A549 (cell line): Measurements from ENCODE around the gene SLC25A15. TPM values are rescaled to one million over a fixed set of nuclear protein-coding genes. Genes with fewer than 3 reads are reported as not detected.

Experiments
- ATAC-seq, 2 experiments: fragments of 200-7000 bp in 1 of 2; fragments of >200 bp in 1 of 2; cut with Nextera tagmentation in 1 of 2; cut with Tn5 transposase in 1 of 2; 3 replicates each; pipeline versions ENCODE4 v1.8.0 to v1.9.1; 2018 to 2020; ENCODE audit warnings: mild to moderate bottlenecking in 1 of 2, moderate library complexity in 1 of 2
- CTCF ChIA-PET: fragments of 300-600 bp; sonication (Branson Sonifier 250); formaldehyde crosslinking; extraction: SDS; loops from one replicate; lab custom pipeline; 2021; ENCODE audit warnings: antibody characterized with exemption, inconsistent platforms; lab: Yijun Ruan, JAX
- POLR2A ChIA-PET: fragments of 350-600 bp; formaldehyde crosslinking; extraction: SDS; loops from one replicate; lab custom pipeline; 2021; ENCODE audit warnings: antibody characterized with exemption, inconsistent platforms; lab: Yijun Ruan, JAX
- DNase-seq, 2 experiments: peaks; one replicate each; pipeline versions ENCODE4 v3.0.0 to v3.0.0-alpha.2; 2011 to 2016; ENCODE audit warnings: low read depth in 1 of 2, low spot score in 1 of 2
- FAIRE-seq: peaks from 2 replicates; lab custom pipeline; 2011; peaks lifted over from hg19 to GRCh38; lab: Jason Lieb, UNC
- H3K27ac ChIP-seq, 2 experiments: fragments of >200 bp; sonication (Bioruptor Twin); formaldehyde crosslinking; 3 replicates each; pipeline ENCODE4 v1.5.1; 2016 to 2017
- H3K4me1 ChIP-seq: fragments of >200 bp; sonication (Bioruptor Twin); formaldehyde crosslinking; 3 replicates; pipeline ENCODE4 v1.6.1; 2016
- H3K4me2 ChIP-seq: fragments of >200 bp; sonication (Bioruptor Twin); formaldehyde crosslinking; 3 replicates; pipeline ENCODE4 v1.6.1; 2016
- H3K4me3 ChIP-seq: fragments of >200 bp; sonication (Bioruptor Twin); formaldehyde crosslinking; 3 replicates; pipeline ENCODE4 v1.5.1; 2016
- H3K9me3 ChIP-seq: fragments of >200 bp; sonication (Bioruptor Twin); formaldehyde crosslinking; 3 replicates; pipeline ENCODE4 v1.6.1; 2016
- CBX2 ChIP-seq: fragments of 200-600 bp; sonication (generic); IDR thresholded peaks from 2 replicates; pipeline ENCODE4 v1.6.1; 2016; ENCODE audit warnings: low read depth, mild to moderate bottlenecking, borderline replicate concordance
- CHD4 ChIP-seq: fragments of 200-600 bp; sonication (generic); IDR thresholded peaks from 2 replicates; pipeline ENCODE4 v1.6.1; 2016; ENCODE audit warnings: antibody characterized with exemption, mild to moderate bottlenecking, borderline replicate concordance
- EP300 ChIP-seq, 2 experiments: fragments of >200 bp; sonication (Bioruptor Twin); formaldehyde crosslinking; IDR thresholded peaks; 2 replicates in 1 of 2; 3 replicates in 1 of 2; pipeline ENCODE4 v1.6.1; 2016 to 2017
- FOSL2 ChIP-seq, 2 experiments: fragments of 450-650 bp in 1 of 2; fragments of >200 bp in 1 of 2; sonication (Bioruptor Twin) in 1 of 2; formaldehyde crosslinking; IDR thresholded peaks; 2 replicates each; pipeline versions ENCODE4 v1.5.0 to v1.6.1; 2016 to 2020; ENCODE audit warnings: mild to moderate bottlenecking in 1 of 2, moderate library complexity in 1 of 2
- FOXS1 ChIP-seq: fragments of 250-450 bp; sonication (Bioruptor Pico); IDR thresholded peaks from 2 replicates; pipeline ENCODE4 v1.5.0; 2020; ENCODE audit warnings: mild to moderate bottlenecking, moderate library complexity
- GATA3 ChIP-seq: IDR thresholded peaks from 2 replicates; pipeline ENCODE4 v1.6.1; 2012; ENCODE audit warnings: borderline replicate concordance
- HOXA7 ChIP-seq: fragments of 250-450 bp; sonication (Bioruptor Pico); IDR thresholded peaks from 2 replicates; pipeline ENCODE4 v1.5.0; 2020; ENCODE audit warnings: mild to moderate bottlenecking, moderate library complexity
- HOXB13 ChIP-seq: fragments of 250-450 bp; sonication (Bioruptor Pico); IDR thresholded peaks from 2 replicates; pipeline ENCODE4 v1.5.0; 2020; ENCODE audit warnings: low read depth, mild to moderate bottlenecking, moderate library complexity
- KDM5A ChIP-seq: fragments of 200-600 bp; sonication (generic); IDR thresholded peaks from 2 replicates; pipeline ENCODE4 v1.6.1; 2016; ENCODE audit warnings: antibody characterized with exemption, mild to moderate bottlenecking
- MAFK ChIP-seq: fragments of 450-650 bp; IDR thresholded peaks from 2 replicates; pipeline ENCODE4 v1.6.1; 2014; ENCODE audit not compliant: partially characterized antibody
- NFE2L2 ChIP-seq: fragments of 150-350 bp; conservative IDR thresholded peaks from 2 replicates; pipeline ENCODE4 v1.6.1; 2014; ENCODE audit warnings: low read length
- NPAS2 ChIP-seq: fragments of 250-450 bp; sonication (Bioruptor Pico); IDR thresholded peaks from 2 replicates; pipeline ENCODE4 v1.8.0; 2022; ENCODE audit warnings: mild to moderate bottlenecking, moderate library complexity, borderline replicate concordance
- NR3C1 ChIP-seq: fragments of >200 bp; sonication (Bioruptor Twin); formaldehyde crosslinking; IDR thresholded peaks from 3 replicates; pipeline ENCODE4 v1.6.1; 2017
- PHF8 ChIP-seq: fragments of 200-600 bp; sonication (generic); IDR thresholded peaks from 2 replicates; pipeline ENCODE4 v1.6.1; 2016; ENCODE audit warnings: low read depth, mild to moderate bottlenecking, antibody characterized with exemption, moderate library complexity, borderline replicate concordance
- POLR2AphosphoS2 ChIP-seq: conservative IDR thresholded peaks from 2 replicates; pipeline ENCODE4 v1.6.1; 2012; ENCODE audit warnings: low read length, improper control_type of control experiment, inconsistent platforms
- RARB ChIP-seq: fragments of 250-450 bp; sonication (Bioruptor Pico); IDR thresholded peaks from 2 replicates; pipeline ENCODE4 v1.8.0; 2021; ENCODE audit warnings: mild to moderate bottlenecking, moderate library complexity
- RCOR1 ChIP-seq: fragments of 150-350 bp; IDR thresholded peaks from 2 replicates; pipeline ENCODE4 v1.6.1; 2014; ENCODE audit warnings: antibody characterized with exemption, low read length, low read depth
- REST ChIP-seq: fragments of 200-600 bp; sonication (generic); IDR thresholded peaks from 2 replicates; pipeline ENCODE4 v1.6.1; 2016; ENCODE audit warnings: antibody characterized with exemption, mild to moderate bottlenecking, moderate library complexity
- RFX5 ChIP-seq: fragments of 450-650 bp; IDR thresholded peaks from 2 replicates; pipeline ENCODE4 v1.7.1; 2014; ENCODE audit warnings: antibody characterized with exemption, mild to moderate bottlenecking, moderate library complexity
- SMC3 ChIP-seq: fragments of >200 bp; sonication (Bioruptor Twin); formaldehyde crosslinking; IDR thresholded peaks from 3 replicates; pipeline ENCODE4 v1.6.1; 2018; ENCODE audit warnings: inconsistent platforms
- SREBF2 ChIP-seq: fragments of 450-650 bp; IDR thresholded peaks from 2 replicates; pipeline ENCODE4 v1.6.1; 2014; ENCODE audit warnings: mild to moderate bottlenecking, moderate library complexity
- ZC3H11A ChIP-seq: fragments of 450-650 bp; IDR thresholded peaks from 2 replicates; pipeline ENCODE4 v1.6.1; 2014; ENCODE audit warnings: antibody characterized with exemption, mild to moderate bottlenecking
- WGBS: methylation state at CpG from one replicate; pipeline ENCODE4 v1.1.6; 2017; ENCODE audit errors: missing lambda C conversion rate; 5-methylcytosine and 5-hydroxymethylcytosine counted together
- polyA plus RNA-seq, 4 experiments: library from polyadenylated mRNA; depleted of rRNA in 3 of 4; stranded (reverse); fragments of >200 nt; fragmentation: RNase III in 1 of 4; extraction: RNeasy Plus Mini Kit Qiagen cat#74134 plus additional on column Dnase treatment in 1 of 4; gene quantifications; 2 replicates in 3 of 4; 3 replicates in 1 of 4; pipeline ENCODE4 v1.2.3, GENCODE V29; 2011 to 2017
- TF ChIP-seq, protein P1 (sequence below): fragments of 450-650 bp; IDR thresholded peaks from 2 replicates; pipeline ENCODE4 v1.6.1; 2014; ENCODE audit warnings: antibody characterized with exemption

SLC25A15 gene
- polyA plus RNA-seq, 2 of the 4 experiments (the other 2 are of a cell fraction) = 14.0 to 23.3 TPM

- no peak for FAIRE-seq
- Histone ChIP-seq H3K27ac (no peak overlapping the region), H3K4me1 (peaks cover 13% of the 10 kb centered on the region; the same call in 2 of the 3 replicates), H3K4me3 (no peak overlapping the region), H3K9me3 (no peaks in the 10 kb centered on the region), H3K4me2 (0 out of 3 replicates have a peak overlapping the region, but pooled peaks have one; percentile 23)
- ChIA-PET POLR2A (no interaction called here), CTCF (interaction anchor here (0.7 to 4.3 kb wide), 2 partner anchors 9 to 35 kb away, joined by 3 to 41 read pairs; no protein-coding TSS in a partner anchor)
- no peak for ATAC-seq
- WGBS = 73% methylated on average over 4 of the region's 4 CpGs
- no peak for TF ChIP-seq EP300 (IDR thresholded peaks at IDR 0.05)
- TF ChIP-seq PHF8 = no peak
- TF ChIP-seq KDM5A = no peak
- no peak for TF ChIP-seq REST
- TF ChIP-seq RFX5 = no peak
- no peak for TF ChIP-seq SMC3
- TF ChIP-seq RARB (CRISPR knock-in tag) = no peak
- no peak for TF ChIP-seq FOSL2 (IDR thresholded peaks at IDR 0.05)
- no peak for TF ChIP-seq FOSL2 (CRISPR knock-in tag; IDR thresholded peaks at IDR 0.05)
- TF ChIP-seq HOXB13 (CRISPR knock-in tag) = no peak
- no peak for TF ChIP-seq GATA3
- TF ChIP-seq RCOR1 = no peak
- TF ChIP-seq FOXS1 (CRISPR knock-in tag) = no peak
- no peak for TF ChIP-seq NR3C1
- TF ChIP-seq HOXA7 (CRISPR knock-in tag) = no peak
- no peak for TF ChIP-seq CBX2
- TF ChIP-seq NPAS2 = no peak
- no peak for TF ChIP-seq SREBF2
- no peak for TF ChIP-seq NFE2L2
- no peak for TF ChIP-seq CHD4
- DNase-seq = no peak
Observed at GRCh38 chr13:40786568-40786996, 2.8 kb upstream of the SLC25A15 start.

DNA sequence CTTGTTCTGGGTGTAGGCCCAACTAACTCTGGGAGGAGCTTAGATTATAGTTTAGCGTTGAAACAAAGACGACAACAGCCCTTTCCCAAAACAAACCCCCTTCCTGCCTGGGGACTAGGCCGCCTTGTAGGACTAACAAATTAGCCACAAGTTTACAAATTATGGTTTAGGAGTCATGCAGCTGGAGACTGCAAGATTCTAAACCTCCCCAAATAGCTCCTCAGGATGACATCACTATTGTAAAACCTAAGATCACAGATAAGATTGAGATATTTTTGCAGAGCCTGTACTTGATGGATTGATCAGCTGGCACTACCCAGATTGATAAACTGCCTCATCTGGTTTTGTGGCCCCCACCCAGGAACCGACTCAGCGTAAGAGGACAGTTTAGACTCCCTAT lies 2.3 kb upstream of the SLC25A15 start:
- Histone ChIP-seq H3K4me2 (0 out of 3 replicates have a peak overlapping the region, but pooled peaks have one; percentile 23), H3K27ac (no peak overlapping the region), H3K9me3 (no peaks in the 10 kb centered on the region), H3K4me1 (peaks cover 13% of the 10 kb centered on the region; the same call in 2 of the 3 replicates), H3K4me3 (no peak overlapping the region)
- DNase-seq (no peak), ATAC-seq (no peak), FAIRE-seq (no peak)
- ChIA-PET POLR2A (no interaction called here), CTCF (interaction anchor here (0.7 to 4.3 kb wide), 2 partner anchors 9 to 35 kb away, joined by 3 to 41 read pairs; no protein-coding TSS in a partner anchor)
- 91% methylated on average over 5 of the region's 5 CpGs for WGBS
- TF ChIP-seq FOSL2 (IDR thresholded peaks at IDR 0.05) (no peak), FOSL2 (CRISPR knock-in tag; IDR thresholded peaks at IDR 0.05) (no peak), ZC3H11A (no peak), MAFK (no peak), POLR2AphosphoS2 (no peak)
- TF ChIP-seq, protein P1, sequence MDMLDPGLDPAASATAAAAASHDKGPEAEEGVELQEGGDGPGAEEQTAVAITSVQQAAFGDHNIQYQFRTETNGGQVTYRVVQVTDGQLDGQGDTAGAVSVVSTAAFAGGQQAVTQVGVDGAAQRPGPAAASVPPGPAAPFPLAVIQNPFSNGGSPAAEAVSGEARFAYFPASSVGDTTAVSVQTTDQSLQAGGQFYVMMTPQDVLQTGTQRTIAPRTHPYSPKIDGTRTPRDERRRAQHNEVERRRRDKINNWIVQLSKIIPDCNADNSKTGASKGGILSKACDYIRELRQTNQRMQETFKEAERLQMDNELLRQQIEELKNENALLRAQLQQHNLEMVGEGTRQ = no peak
